ENCODE measurements around the gene TRAPPC8. TPM values are rescaled to one million over a fixed set of nuclear protein-coding genes. Genes with fewer than 3 reads are reported as not detected.

TRAPPC8 gene
- total and polyA plus RNA-seq, 2 of the 13 experiments (the other 11 are each of a cell fraction or from before 2014, with no cell fraction given), result 34.6 to 50.8 TPM

GRCh38 chr18:31830686-31831085, 112.2 kb downstream of the TRAPPC8 start (continued):
- TF ChIP-seq, protein P1, sequence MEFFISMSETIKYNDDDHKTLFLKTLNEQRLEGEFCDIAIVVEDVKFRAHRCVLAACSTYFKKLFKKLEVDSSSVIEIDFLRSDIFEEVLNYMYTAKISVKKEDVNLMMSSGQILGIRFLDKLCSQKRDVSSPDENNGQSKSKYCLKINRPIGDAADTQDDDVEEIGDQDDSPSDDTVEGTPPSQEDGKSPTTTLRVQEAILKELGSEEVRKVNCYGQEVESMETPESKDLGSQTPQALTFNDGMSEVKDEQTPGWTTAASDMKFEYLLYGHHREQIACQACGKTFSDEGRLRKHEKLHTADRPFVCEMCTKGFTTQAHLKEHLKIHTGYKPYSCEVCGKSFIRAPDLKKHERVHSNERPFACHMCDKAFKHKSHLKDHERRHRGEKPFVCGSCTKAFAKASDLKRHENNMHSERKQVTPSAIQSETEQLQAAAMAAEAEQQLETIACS (CRISPR knock-in tag; IDR thresholded peaks at IDR 0.05), result no peak
- TF ChIP-seq NCOA2 (CRISPR knock-in tag; IDR thresholded peaks at IDR 0.05) (peak; percentile 71), STAT5B (CRISPR knock-in tag; IDR thresholded peaks at IDR 0.05) (no peak), SUZ12 (IDR thresholded peaks at IDR 0.05; ENCODE audit: low read depth, low read length) (no peak), ZNF598 (CRISPR knock-in tag; IDR thresholded peaks at IDR 0.05; ENCODE audit: borderline replicate concordance) (no peak), DPF2 (CRISPR knock-in tag; IDR thresholded peaks at IDR 0.05; ENCODE audit: borderline replicate concordance, low read depth) (peak; percentile 66), ZNF766 (CRISPR knock-in tag; IDR thresholded peaks at IDR 0.05; ENCODE audit: borderline replicate concordance) (no peak), ZFP36L2 (CRISPR knock-in tag; IDR thresholded peaks at IDR 0.05) (no peak), MED1 (CRISPR knock-in tag; IDR thresholded peaks at IDR 0.05) (peak; percentile 47; the same call in 1 of the 2 replicates), NFKBIZ (CRISPR knock-in tag; IDR thresholded peaks at IDR 0.05) (0 out of 2 replicates have a peak, but pooled peaks have one; percentile 33), ISX (CRISPR knock-in tag; conservative IDR thresholded peaks at IDR 0.05) (no peak), ZNF230 (CRISPR knock-in tag; IDR thresholded peaks at IDR 0.05) (peak; percentile 50; the same call in 1 of the 2 replicates), MAFF (IDR thresholded peaks at IDR 0.05; ENCODE audit: low read depth, low read length) (peak; percentile 59; the same call in 1 of the 2 replicates), SATB2 (CRISPR knock-in tag; IDR thresholded peaks at IDR 0.05) (no peak), ZBTB44 (CRISPR knock-in tag; IDR thresholded peaks at IDR 0.05) (no peak), HNF1B (CRISPR knock-in tag; IDR thresholded peaks at IDR 0.05) (0 out of 2 replicates have a peak, but pooled peaks have one; percentile 45)
- TF ChIP-seq, protein P2, sequence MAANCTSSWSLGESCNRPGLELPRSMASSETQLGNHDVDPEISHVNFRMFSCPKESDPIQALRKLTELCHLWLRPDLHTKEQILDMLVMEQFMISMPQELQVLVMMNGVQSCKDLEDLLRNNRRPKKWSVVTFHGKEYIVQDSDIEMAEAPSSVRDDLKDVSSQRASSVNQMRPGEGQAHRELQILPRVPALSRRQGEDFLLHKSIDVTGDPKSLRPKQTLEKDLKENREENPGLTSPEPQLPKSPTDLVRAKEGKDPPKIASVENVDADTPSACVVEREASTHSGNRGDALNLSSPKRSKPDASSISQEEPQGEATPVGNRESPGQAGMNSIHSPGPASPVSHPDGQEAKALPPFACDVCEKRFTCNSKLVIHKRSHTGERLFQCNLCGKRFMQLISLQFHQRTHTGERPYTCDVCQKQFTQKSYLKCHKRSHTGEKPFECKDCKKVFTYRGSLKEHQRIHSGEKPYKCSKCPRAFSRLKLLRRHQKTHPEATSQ (CRISPR knock-in tag; IDR thresholded peaks at IDR 0.05; ENCODE audit: borderline replicate concordance), result no peak
- TF ChIP-seq, protein P3, sequence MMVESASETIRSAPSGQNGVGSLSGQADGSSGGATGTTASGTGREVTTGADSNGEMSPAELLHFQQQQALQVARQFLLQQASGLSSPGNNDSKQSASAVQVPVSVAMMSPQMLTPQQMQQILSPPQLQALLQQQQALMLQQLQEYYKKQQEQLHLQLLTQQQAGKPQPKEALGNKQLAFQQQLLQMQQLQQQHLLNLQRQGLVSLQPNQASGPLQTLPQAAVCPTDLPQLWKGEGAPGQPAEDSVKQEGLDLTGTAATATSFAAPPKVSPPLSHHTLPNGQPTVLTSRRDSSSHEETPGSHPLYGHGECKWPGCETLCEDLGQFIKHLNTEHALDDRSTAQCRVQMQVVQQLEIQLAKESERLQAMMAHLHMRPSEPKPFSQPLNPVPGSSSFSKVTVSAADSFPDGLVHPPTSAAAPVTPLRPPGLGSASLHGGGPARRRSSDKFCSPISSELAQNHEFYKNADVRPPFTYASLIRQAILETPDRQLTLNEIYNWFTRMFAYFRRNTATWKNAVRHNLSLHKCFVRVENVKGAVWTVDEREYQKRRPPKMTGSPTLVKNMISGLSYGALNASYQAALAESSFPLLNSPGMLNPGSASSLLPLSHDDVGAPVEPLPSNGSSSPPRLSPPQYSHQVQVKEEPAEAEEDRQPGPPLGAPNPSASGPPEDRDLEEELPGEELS (CRISPR knock-in tag; IDR thresholded peaks at IDR 0.05), result no peak
- TF ChIP-seq, protein P4, sequence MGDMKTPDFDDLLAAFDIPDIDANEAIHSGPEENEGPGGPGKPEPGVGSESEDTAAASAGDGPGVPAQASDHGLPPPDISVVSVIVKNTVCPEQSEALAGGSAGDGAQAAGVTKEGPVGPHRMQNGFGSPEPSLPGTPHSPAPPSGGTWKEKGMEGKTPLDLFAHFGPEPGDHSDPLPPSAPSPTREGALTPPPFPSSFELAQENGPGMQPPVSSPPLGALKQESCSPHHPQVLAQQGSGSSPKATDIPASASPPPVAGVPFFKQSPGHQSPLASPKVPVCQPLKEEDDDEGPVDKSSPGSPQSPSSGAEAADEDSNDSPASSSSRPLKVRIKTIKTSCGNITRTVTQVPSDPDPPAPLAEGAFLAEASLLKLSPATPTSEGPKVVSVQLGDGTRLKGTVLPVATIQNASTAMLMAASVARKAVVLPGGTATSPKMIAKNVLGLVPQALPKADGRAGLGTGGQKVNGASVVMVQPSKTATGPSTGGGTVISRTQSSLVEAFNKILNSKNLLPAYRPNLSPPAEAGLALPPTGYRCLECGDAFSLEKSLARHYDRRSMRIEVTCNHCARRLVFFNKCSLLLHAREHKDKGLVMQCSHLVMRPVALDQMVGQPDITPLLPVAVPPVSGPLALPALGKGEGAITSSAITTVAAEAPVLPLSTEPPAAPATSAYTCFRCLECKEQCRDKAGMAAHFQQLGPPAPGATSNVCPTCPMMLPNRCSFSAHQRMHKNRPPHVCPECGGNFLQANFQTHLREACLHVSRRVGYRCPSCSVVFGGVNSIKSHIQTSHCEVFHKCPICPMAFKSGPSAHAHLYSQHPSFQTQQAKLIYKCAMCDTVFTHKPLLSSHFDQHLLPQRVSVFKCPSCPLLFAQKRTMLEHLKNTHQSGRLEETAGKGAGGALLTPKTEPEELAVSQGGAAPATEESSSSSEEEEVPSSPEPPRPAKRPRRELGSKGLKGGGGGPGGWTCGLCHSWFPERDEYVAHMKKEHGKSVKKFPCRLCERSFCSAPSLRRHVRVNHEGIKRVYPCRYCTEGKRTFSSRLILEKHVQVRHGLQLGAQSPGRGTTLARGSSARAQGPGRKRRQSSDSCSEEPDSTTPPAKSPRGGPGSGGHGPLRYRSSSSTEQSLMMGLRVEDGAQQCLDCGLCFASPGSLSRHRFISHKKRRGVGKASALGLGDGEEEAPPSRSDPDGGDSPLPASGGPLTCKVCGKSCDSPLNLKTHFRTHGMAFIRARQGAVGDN (CRISPR knock-in tag; IDR thresholded peaks at IDR 0.05), result no peak
